ENCODE measurements around the gene CEP57L1. TPM values are rescaled to one million over a fixed set of nuclear protein-coding genes. Genes with fewer than 3 reads are reported as not detected.

CEP57L1 gene
- 27.2 and 30.0 TPM in 2 replicates for total RNA-seq (2014; rRNA removed; shearing (Covaris generic); ENCODE audit: low replicate concordance)

- DNase-seq = peak; percentile 98
- Histone ChIP-seq H3K9me3 (no peaks in the 10 kb centered on the region), H3K36me3 (peaks cover 5% of the 10 kb centered on the region), H3K27me3 (no peaks in the 10 kb centered on the region), H3K4me3 (peak within 1 kb of the TSS; percentile 90)
Measured at GRCh38 chr6:109095036-109095834, at the start of gene CEP57L1. Gene CEP57L1, plus strand, starts transcription at chr6:109095507. Its CDS starts 49,715 bp downstream, at chr6:109145222.

- Histone ChIP-seq H3K9me3 (no peaks in the 10 kb centered on the region), H3K27me3 (no peaks in the 10 kb centered on the region), H3K36me3 (no peaks in the 10 kb centered on the region), H3K4me3 (no peak overlapping the region)
- no peak for DNase-seq
Measured at GRCh38 chr6:109048176-109048575, 47.1 kb upstream of the CEP57L1 start.

GRCh38 chr6:109048670-109049415, 46.5 kb upstream of the CEP57L1 start:
- Histone ChIP-seq H3K36me3 (no peaks in the 10 kb centered on the region), H3K9me3 (no peaks in the 10 kb centered on the region), H3K27me3 (no peaks in the 10 kb centered on the region), H3K4me3 (no peak overlapping the region)
- no peak for DNase-seq

GRCh38 chr6:109050012-109050411, 45.3 kb upstream of the CEP57L1 start:
- Histone ChIP-seq H3K27me3 (no peaks in the 10 kb centered on the region), H3K36me3 (no peaks in the 10 kb centered on the region), H3K4me3 (no peak overlapping the region), H3K9me3 (no peaks in the 10 kb centered on the region)
- no peak for DNase-seq

- Histone ChIP-seq H3K36me3 (no peaks in the 10 kb centered on the region), H3K27me3 (no peaks in the 10 kb centered on the region), H3K4me3 (no peak overlapping the region), H3K9me3 (no peaks in the 10 kb centered on the region)
- no peak for DNase-seq
Measured at GRCh38 chr6:109050447-109051102, 44.7 kb upstream of the CEP57L1 start.

- DNase-seq = no peak
- no peaks in the 10 kb centered on the region for H3K36me3 ChIP-seq
- no peaks in the 10 kb centered on the region for H3K27me3 ChIP-seq
- H3K9me3 ChIP-seq = no peaks in the 10 kb centered on the region
- no peak overlapping the region for H3K4me3 ChIP-seq
Measured at GRCh38 chr6:109051301-109052017, 43.8 kb upstream of the CEP57L1 start.

- Histone ChIP-seq H3K27me3 (no peaks in the 10 kb centered on the region), H3K36me3 (no peaks in the 10 kb centered on the region), H3K9me3 (no peaks in the 10 kb centered on the region), H3K4me3 (no peak overlapping the region)
- no peak for DNase-seq
Measured at GRCh38 chr6:109052018-109052651, 43.2 kb upstream of the CEP57L1 start.

GRCh38 chr6:109052852-109053251, 42.5 kb upstream of the CEP57L1 start:
- Histone ChIP-seq H3K4me3 (no peak overlapping the region), H3K36me3 (no peaks in the 10 kb centered on the region), H3K27me3 (no peaks in the 10 kb centered on the region), H3K9me3 (no peaks in the 10 kb centered on the region)
- no peak for DNase-seq

GRCh38 chr6:109053336-109053735, 42.0 kb upstream of the CEP57L1 start:
- Histone ChIP-seq H3K36me3 (no peaks in the 10 kb centered on the region), H3K27me3 (no peaks in the 10 kb centered on the region), H3K4me3 (no peak overlapping the region), H3K9me3 (no peaks in the 10 kb centered on the region)
- no peak for DNase-seq

- H3K9me3 ChIP-seq = no peaks in the 10 kb centered on the region
- DNase-seq = peak; percentile 58
- no peaks in the 10 kb centered on the region for H3K27me3 ChIP-seq
- H3K36me3 ChIP-seq = no peaks in the 10 kb centered on the region
- no peak overlapping the region for H3K4me3 ChIP-seq
Measured at GRCh38 chr6:109055771-109056235, 39.5 kb upstream of the CEP57L1 start.

- DNase-seq = no peak
- H3K9me3 ChIP-seq = no peaks in the 10 kb centered on the region
- H3K36me3 ChIP-seq = no peaks in the 10 kb centered on the region
- no peaks in the 10 kb centered on the region for H3K27me3 ChIP-seq
- H3K4me3 ChIP-seq = no peak overlapping the region
Measured at GRCh38 chr6:109056661-109057060, 38.6 kb upstream of the CEP57L1 start.

GRCh38 chr6:109058620-109059019, 36.7 kb upstream of the CEP57L1 start:
- Histone ChIP-seq H3K4me3 (no peak overlapping the region), H3K36me3 (no peaks in the 10 kb centered on the region), H3K9me3 (no peaks in the 10 kb centered on the region), H3K27me3 (no peaks in the 10 kb centered on the region)
- DNase-seq = no peak

GRCh38 chr6:109059153-109059552, 36.2 kb upstream of the CEP57L1 start:
- H3K27me3 ChIP-seq = no peaks in the 10 kb centered on the region
- H3K9me3 ChIP-seq = no peaks in the 10 kb centered on the region
- no peaks in the 10 kb centered on the region for H3K36me3 ChIP-seq
- no peak for DNase-seq
- no peak overlapping the region for H3K4me3 ChIP-seq

- no peak for DNase-seq
- Histone ChIP-seq H3K4me3 (no peak overlapping the region), H3K27me3 (no peaks in the 10 kb centered on the region), H3K9me3 (no peaks in the 10 kb centered on the region), H3K36me3 (no peaks in the 10 kb centered on the region)
Measured at GRCh38 chr6:109059571-109060021, 35.7 kb upstream of the CEP57L1 start.

GRCh38 chr6:109060571-109060970, 34.7 kb upstream of the CEP57L1 start:
- no peak overlapping the region for H3K4me3 ChIP-seq
- DNase-seq = no peak
- H3K36me3 ChIP-seq = no peaks in the 10 kb centered on the region
- H3K27me3 ChIP-seq = no peaks in the 10 kb centered on the region
- no peaks in the 10 kb centered on the region for H3K9me3 ChIP-seq

GRCh38 chr6:109062216-109062615, 33.1 kb upstream of the CEP57L1 start:
- Histone ChIP-seq H3K9me3 (no peaks in the 10 kb centered on the region), H3K4me3 (no peak overlapping the region), H3K27me3 (no peaks in the 10 kb centered on the region), H3K36me3 (no peaks in the 10 kb centered on the region)
- no peak for DNase-seq
